Liver (tissue), 3 donors: ENCODE data around the gene DCBLD2.
A peak's percentile ranks its signal among the peaks of the same experiment; 100 is the strongest.

Source experiments
- HNF4G ChIP-seq: IDR thresholded peaks from 2 replicates; pipeline ENCODE4 v1.6.1; 2016; ENCODE audit warnings: antibody characterized with exemption
- TF ChIP-seq, protein P1 (sequence below): fragments of 150-350 bp; IDR thresholded peaks from 2 replicates; pipeline ENCODE4 v1.5.1; 2017; ENCODE audit warnings: improper control_type of control experiment, low read depth, low read length; ENCODE audit not compliant: missing input control
- donor health status: healthy.
- donor health status: healthy.

DNA sequence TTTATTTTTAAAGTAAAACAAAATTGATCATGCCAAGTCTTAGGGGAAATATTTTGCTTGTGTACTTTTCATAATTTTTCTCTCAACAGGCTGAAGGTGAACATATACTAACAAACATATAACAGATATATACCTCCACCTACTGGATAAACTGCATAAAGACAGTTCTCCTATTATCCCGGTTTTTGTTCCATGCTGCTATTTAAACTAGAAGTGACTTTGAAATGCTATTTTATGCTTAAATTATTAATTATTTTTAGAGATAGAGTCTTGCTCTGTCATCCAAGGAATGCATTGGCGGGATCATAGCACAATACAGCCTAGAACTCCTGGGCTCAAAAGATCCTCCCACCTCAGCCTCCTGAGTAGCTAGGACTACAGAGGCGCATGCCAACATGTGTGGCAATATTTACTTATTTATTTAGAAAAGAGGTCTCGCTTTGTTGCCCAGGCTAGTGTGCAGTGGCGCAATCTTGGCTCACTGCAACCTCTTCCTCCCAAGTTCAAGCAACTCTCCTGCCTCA is 88.6 kb downstream of the DCBLD2 start:
- TF ChIP-seq HNF4G, result no peak
- TF ChIP-seq, protein P1, sequence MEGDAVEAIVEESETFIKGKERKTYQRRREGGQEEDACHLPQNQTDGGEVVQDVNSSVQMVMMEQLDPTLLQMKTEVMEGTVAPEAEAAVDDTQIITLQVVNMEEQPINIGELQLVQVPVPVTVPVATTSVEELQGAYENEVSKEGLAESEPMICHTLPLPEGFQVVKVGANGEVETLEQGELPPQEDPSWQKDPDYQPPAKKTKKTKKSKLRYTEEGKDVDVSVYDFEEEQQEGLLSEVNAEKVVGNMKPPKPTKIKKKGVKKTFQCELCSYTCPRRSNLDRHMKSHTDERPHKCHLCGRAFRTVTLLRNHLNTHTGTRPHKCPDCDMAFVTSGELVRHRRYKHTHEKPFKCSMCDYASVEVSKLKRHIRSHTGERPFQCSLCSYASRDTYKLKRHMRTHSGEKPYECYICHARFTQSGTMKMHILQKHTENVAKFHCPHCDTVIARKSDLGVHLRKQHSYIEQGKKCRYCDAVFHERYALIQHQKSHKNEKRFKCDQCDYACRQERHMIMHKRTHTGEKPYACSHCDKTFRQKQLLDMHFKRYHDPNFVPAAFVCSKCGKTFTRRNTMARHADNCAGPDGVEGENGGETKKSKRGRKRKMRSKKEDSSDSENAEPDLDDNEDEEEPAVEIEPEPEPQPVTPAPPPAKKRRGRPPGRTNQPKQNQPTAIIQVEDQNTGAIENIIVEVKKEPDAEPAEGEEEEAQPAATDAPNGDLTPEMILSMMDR, result peak; percentile 69
